Activated effector memory CD4-positive, alpha-beta T cell treated with anti-CD3 and anti-CD28 coated beads, Interleukin-2, amount 50 U/mL, for 16 hours (primary cell): ENCODE results near the gene DMRT3.

Source experiments
- DNase-seq: peaks from one replicate; pipeline ENCODE4 v3.0.0-alpha.2; 2020

The DMRT3 gene

GRCh38 chr9:1005043-1005667 lies 28.7 kb downstream of the DMRT3 start:
- no peak for DNase-seq

GRCh38 chr9:1007312-1007711 lies 30.9 kb downstream of the DMRT3 start:
- DNase-seq = no peak

- no peak for DNase-seq
These were observed 31.8 kb downstream of the DMRT3 start for GRCh38 chr9:1008216-1008615.

- DNase-seq = peak; percentile 90
These were observed 32.7 kb downstream of the DMRT3 start for GRCh38 chr9:1009101-1009707.

- no peak for DNase-seq
These were observed 36.6 kb downstream of the DMRT3 start for GRCh38 chr9:1013021-1013420.

GRCh38 chr9:1014225-1014624 lies 37.8 kb downstream of the DMRT3 start:
- DNase-seq = no peak

GRCh38 chr9:1014640-1015039 lies 38.2 kb downstream of the DMRT3 start:
- no peak for DNase-seq

GRCh38 chr9:1018121-1018520 lies 41.7 kb downstream of the DMRT3 start:
- DNase-seq = no peak

- DNase-seq = no peak
These were observed 47.7 kb downstream of the DMRT3 start for GRCh38 chr9:1024112-1024511.

GRCh38 chr9:1025131-1025530 lies 48.7 kb downstream of the DMRT3 start:
- no peak for DNase-seq

- no peak for DNase-seq
These were observed 49.8 kb downstream of the DMRT3 start for GRCh38 chr9:1026219-1026618.

- no peak for DNase-seq
These were observed 52.2 kb downstream of the DMRT3 start for GRCh38 chr9:1028501-1029190.

- DNase-seq = no peak
These were observed 55.6 kb downstream of the DMRT3 start for GRCh38 chr9:1031951-1032601.

GRCh38 chr9:1034271-1034670 lies 57.8 kb downstream of the DMRT3 start:
- no peak for DNase-seq

GRCh38 chr9:1039589-1039988 lies 63.1 kb downstream of the DMRT3 start:
- no peak for DNase-seq
